Activated T-helper 1 cell treated with Interleukin-2 at 50 U/mL for 16 hours (primary cell): Measurements from ENCODE around the gene CDC42BPG.

ENCODE experiments used
- DNase-seq: peaks from one replicate; pipeline ENCODE4 v3.0.0-alpha.2; 2020; ENCODE audit warnings: low read depth

CDC42BPG gene

GRCh38 chr11:64789331-64790204 is 54.9 kb downstream of the CDC42BPG start:
- DNase-seq = no peak

- no peak for DNase-seq
These were observed 55.9 kb downstream of the CDC42BPG start for GRCh38 chr11:64788321-64789215.

- DNase-seq = peak; percentile 37
These were observed 56.7 kb downstream of the CDC42BPG start for GRCh38 chr11:64787526-64788320.

GRCh38 chr11:64786308-64786707 is 58.1 kb downstream of the CDC42BPG start:
- DNase-seq = no peak

GRCh38 chr11:64784813-64785581 is 59.5 kb downstream of the CDC42BPG start:
- DNase-seq = no peak

GRCh38 chr11:64778473-64779298 is 65.8 kb downstream of the CDC42BPG start, which contains the start of gene SF1:
Gene SF1 (minus strand): TSS chr11:64778542. CDS start chr11:64778392, 150 bp downstream.
- peak; percentile 98 for DNase-seq

- no peak for DNase-seq
These were observed 66.3 kb downstream of the CDC42BPG start for GRCh38 chr11:64778223-64778472.

GRCh38 chr11:64777449-64778222 is 66.8 kb downstream of the CDC42BPG start:
- DNase-seq = peak; percentile 79

- DNase-seq = no peak
These were observed 67.6 kb downstream of the CDC42BPG start for GRCh38 chr11:64776875-64777274.

GRCh38 chr11:64776425-64776824 is 68.0 kb downstream of the CDC42BPG start:
- DNase-seq = no peak

GRCh38 chr11:64774144-64774543 is 70.3 kb downstream of the CDC42BPG start:
- no peak for DNase-seq
